Endothelial cell of umbilical vein (primary cell): ENCODE data around the gene NRARP. TPM values are rescaled to one million over a fixed set of nuclear protein-coding genes. Genes with fewer than 3 reads are reported as not detected.
A peak's percentile ranks its signal among the peaks of the same experiment; 100 is the strongest.

Experiments
- Bru-seq: library from RNA; stranded (reverse); fragments of 400-500 nt; gene quantifications from one replicate; lab custom pipeline; 2021; lab: Mats Ljungman, UMichigan
- BruChase-seq, 2 experiments: library from RNA; stranded (reverse); fragments of 400-500 nt; gene quantifications; one replicate each; lab custom pipeline; 2021; lab: Mats Ljungman, UMichigan
- BruUV-seq: library from RNA; stranded (reverse); fragments of 400-500 nt; replicated peaks from 2 replicates; lab custom pipeline; 2021; lab: Mats Ljungman, UMichigan
- CTCF ChIA-PET: fragments of 300-600, 350-600 bp; sonication (Branson Sonifier 250); formaldehyde crosslinking; loops from one replicate; lab custom pipeline; 2021; ENCODE audit warnings: antibody characterized with exemption, inconsistent platforms; lab: Charles Lee
- POLR2A ChIA-PET: fragments of 300-600, 350-600 bp; sonication (Branson Sonifier 250); formaldehyde crosslinking; loops from one replicate; lab custom pipeline; 2021; ENCODE audit warnings: antibody characterized with exemption, inconsistent platforms; lab: Charles Lee
- DNase-seq: peaks from one replicate; pipeline ENCODE4 v3.0.0-alpha.2; 2011; ENCODE audit warnings: low read depth, low spot score
- FAIRE-seq: peaks from 2 replicates; lab custom pipeline; 2011; peaks lifted over from hg19 to GRCh38; lab: Jason Lieb, UNC
- H2AFZ ChIP-seq: 2 replicates; pipeline ENCODE4 v1.6.0; 2012; ENCODE audit warnings: low read depth, low read length, control low read depth, inconsistent platforms
- H3K27ac ChIP-seq: 2 replicates; pipeline ENCODE4 v1.5.1; 2011; ENCODE audit warnings: low read depth, mild to moderate bottlenecking, control low read depth, low read length, moderate library complexity; ENCODE audit not compliant: insufficient read depth
- H3K27me3 ChIP-seq, 2 experiments: 2 replicates each; pipeline versions ENCODE4 v1.6.0 to v1.6.1; 2011; ENCODE audit warnings: low read length in 2 of 2, mixed read lengths in 1 of 2; ENCODE audit not compliant: control insufficient read depth in 2 of 2, insufficient read depth in 2 of 2
- H3K36me3 ChIP-seq, 2 experiments: 2 replicates in 1 of 2; 3 replicates in 1 of 2; pipeline ENCODE4 v1.5.1; 2011; ENCODE audit warnings: low read length in 2 of 2, mild to moderate bottlenecking in 1 of 2, moderate library complexity in 1 of 2; ENCODE audit not compliant: control insufficient read depth in 2 of 2, insufficient read depth in 2 of 2; ENCODE audit errors: extremely low read depth in 1 of 2
- H3K4me1 ChIP-seq: 3 replicates; pipeline ENCODE4 v1.5.1; 2011; ENCODE audit warnings: mild to moderate bottlenecking, low read length; ENCODE audit not compliant: control insufficient read depth, insufficient read depth; ENCODE audit errors: extremely low read depth
- H3K4me2 ChIP-seq: 2 replicates; pipeline ENCODE4 v1.6.1; 2011; ENCODE audit warnings: low read length, control low read depth, mixed read lengths; ENCODE audit not compliant: insufficient read depth
- H3K4me3 ChIP-seq, 3 experiments: fragments of 200-600 bp in 1 of 3; sonication (generic), shearing (Covaris generic) in 1 of 3; replicated peaks in 1 of 3; 2 replicates each; pipeline ENCODE4 v1.5.1; 2011 to 2016; ENCODE audit warnings: control low read depth in 3 of 3, low read length in 3 of 3, mild to moderate bottlenecking in 2 of 3, inconsistent platforms in 1 of 3, low read depth in 1 of 3, moderate library complexity in 1 of 3; ENCODE audit not compliant: insufficient read depth in 1 of 3
- H3K79me2 ChIP-seq: 2 replicates; pipeline ENCODE4 v1.6.0; 2012; ENCODE audit warnings: low read length, inconsistent platforms; ENCODE audit not compliant: control insufficient read depth, insufficient read depth
- H3K9ac ChIP-seq: replicated peaks from 2 replicates; pipeline ENCODE3; 2011; ENCODE audit warnings: low read length, control low read depth; ENCODE audit not compliant: insufficient read depth; ENCODE audit errors: extremely low read depth
- H3K9me1 ChIP-seq: replicated peaks from 3 replicates; pipeline ENCODE4 v1.6.0; 2011; ENCODE audit warnings: mild to moderate bottlenecking, low read length; ENCODE audit not compliant: control insufficient read depth, insufficient read depth; ENCODE audit errors: extremely low read depth
- H3K9me3 ChIP-seq: replicated peaks from 2 replicates; pipeline ENCODE4 v1.5.1; 2012; ENCODE audit warnings: low read length, inconsistent platforms; ENCODE audit not compliant: control insufficient read depth, insufficient read depth
- H4K20me1 ChIP-seq: replicated peaks from 2 replicates; pipeline ENCODE3; 2011; ENCODE audit warnings: mild to moderate bottlenecking, low read length; ENCODE audit not compliant: control insufficient read depth, insufficient read depth; ENCODE audit errors: extremely low read depth
- JUN ChIP-seq: IDR thresholded peaks from 2 replicates; pipeline ENCODE4 v1.6.1; 2011; ENCODE audit warnings: borderline replicate concordance, low read depth; ENCODE audit not compliant: insufficient read length, insufficient read depth
- MYC ChIP-seq: IDR thresholded peaks from one replicate; pipeline ENCODE4 v1.6.1; 2011; ENCODE audit warnings: mild to moderate bottlenecking, low read depth, low read length
- POLR2A ChIP-seq: IDR thresholded peaks from 2 replicates; pipeline ENCODE4 v1.6.1; 2012; ENCODE audit warnings: low read depth, mild to moderate bottlenecking, control low read depth, low read length
- POLR2AphosphoS5 ChIP-seq: IDR thresholded peaks from 2 replicates; pipeline ENCODE4 v1.6.1; 2012; ENCODE audit warnings: low read depth, mild to moderate bottlenecking, control low read depth, low read length, moderate library complexity; ENCODE audit not compliant: insufficient read depth
- dilution Hi-C: fragments of 300-500 bp; cut with MboI; formaldehyde crosslinking; loops from one replicate; pipeline ENCODE4 v1.15.0; 2019; ENCODE audit warnings: low sequenced_read_pairs; ENCODE audit not compliant: extremely low pct_ligation_motif_present
- intact Hi-C: fragments of 100-400 bp; cut with micrococcal nuclease; formaldehyde crosslinking; loops from one replicate; pipeline ENCODE4 v1.10.0; 2022
- long read RNA-seq: library from polyadenylated mRNA; stranded (forward); transcript quantifications from one replicate; pipeline ENCODE4 v2.0.0, GENCODE V29; 2021
- polyA minus RNA-seq, 3 experiments: library from RNA; depleted of rRNA, polyadenylated mRNA; stranded (reverse); fragments of >200 nt; gene quantifications; 1 replicate in 1 of 3; 2 replicates in 2 of 3; pipeline ENCODE4 v1.2.3, GENCODE V29; 2011
- polyA plus RNA-seq, 4 experiments: library from polyadenylated mRNA; depleted of rRNA in 3 of 4; stranded (reverse) in 3 of 4; unstranded in 1 of 4; fragments of >200 nt; gene quantifications; 2 replicates each; pipeline versions ENCODE4 v1.2.1 to v1.2.3, GENCODE V29; 2011 to 2012; ENCODE audit warnings: missing spikeins in 1 of 4
- total RNA-seq: library from RNA; stranded (reverse); gene quantifications from 2 replicates; pipeline ENCODE4 v1.2.3, GENCODE V29; 2021

Gene NRARP, protein sequence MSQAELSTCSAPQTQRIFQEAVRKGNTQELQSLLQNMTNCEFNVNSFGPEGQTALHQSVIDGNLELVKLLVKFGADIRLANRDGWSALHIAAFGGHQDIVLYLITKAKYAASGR
- 50.0 and 61.0 TPM in 2 replicates for total RNA-seq
- polyA plus RNA-seq: 54.0 and 72.9 TPM in 2 replicates
- 30.9 and 40.4 TPM in 2 replicates for polyA plus RNA-seq (2011; cell fraction: cytosol; rRNA removed)
- 53.9 and 60.9 TPM in 2 replicates for polyA plus RNA-seq (2011; cell fraction: nucleus; rRNA removed)
- 19.3 and 25.5 TPM in 2 replicates for polyA plus RNA-seq (2012)
- 16.6 and 27.9 TPM in 2 replicates for polyA minus RNA-seq
- polyA minus RNA-seq (2011; cell fraction: cytosol; rRNA and poly(A)+ RNA removed): 5.5 TPM
- polyA minus RNA-seq (2011; cell fraction: nucleus; rRNA and poly(A)+ RNA removed): 54.7 and 119 TPM in 2 replicates
- Bru-seq, nascent RNA: percentile 65 among the genes with signal in this experiment
- percentile 73 among the genes with signal in this experiment for BruChase-seq, experiment 1, labeled RNA remaining after a 6-hour chase
- BruChase-seq, experiment 2, labeled RNA remaining after a 2-hour chase: percentile 95 among the genes with signal in this experiment
- long read RNA-seq, transcript NRARP-201 (1 exons, 1,770 nt): major isoform, 184 of 184 reads
- long read RNA-seq, partial matches to known transcripts: 0 of 184 reads
- long read RNA-seq, other reads (novel, unspliced or antisense): 0 of 184 reads

DNA sequence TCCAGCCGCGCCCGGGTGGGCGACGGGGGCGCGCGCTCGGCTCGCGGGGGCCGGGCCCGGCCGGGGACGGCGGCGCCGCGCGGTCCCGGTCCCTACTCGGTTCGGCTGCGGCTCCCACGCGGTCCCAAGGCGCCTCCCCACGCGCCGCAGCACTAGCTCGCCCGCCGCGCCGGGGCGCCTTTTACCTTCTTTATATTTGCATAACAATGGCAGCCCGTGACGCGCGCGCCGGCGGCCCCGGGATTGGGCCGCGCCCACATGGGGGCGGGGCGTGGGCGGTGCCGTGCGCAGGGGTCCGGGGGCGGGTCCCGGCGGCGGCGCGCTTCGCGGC lies at the start of gene NRARP:
Gene NRARP, minus strand, starts transcription at position 154 of the 331 bp plus-strand sequence. CDS start 343 bp downstream, outside the sequence.
- CTCF ChIA-PET: interaction anchor here (0.6 to 3.1 kb wide), 36 partner anchors 8 to 250 kb away, joined by 3 to 36 read pairs (median 4); partner anchors contain the start of genes EXD3, MRPL41, NOXA1 and TOR4A
- peak within 1 kb of the TSS; percentile 65 for H3K9ac ChIP-seq

More for the DNA sequence above, at the start of gene NRARP:
- dilution Hi-C loops (no loop called here), intact Hi-C loops (loop anchor here (1.0 kb wide), 1 partner anchor 105 kb away; no protein-coding TSS in a partner anchor)
- Histone ChIP-seq H4K20me1 (no peaks in the 10 kb centered on the region), H3K79me2 (peaks cover 26% of the 10 kb centered on the region), H3K4me3 (peak within 1 kb of the TSS; percentile 61 to 83 (median 70)), H2AFZ (peak within 1 kb of the TSS; percentile 26), H3K36me3 (no peaks in the 10 kb centered on the region), H3K27ac (peak within 1 kb of the TSS; percentile 93), H3K9me1 (no peaks in the 10 kb centered on the region), H3K4me2 (peak within 1 kb of the TSS; percentile 40), H3K27me3 (no peaks in the 10 kb centered on the region), H3K4me1 (peaks cover 67% of the 10 kb centered on the region), H3K9me3 (no peaks in the 10 kb centered on the region)
- POLR2A ChIA-PET: interaction anchor here (0.6 to 1.9 kb wide), 10 partner anchors 14 to 145 kb away, joined by 3 to 7 read pairs (median 4); partner anchors contain the start of genes EXD3 and NOXA1
- TF ChIP-seq POLR2AphosphoS5 (peak; percentile 95), POLR2A (peak; percentile 97), MYC (no peak), JUN (no peak)
- no TSS peak for BruUV-seq
- DNase-seq: peak; percentile 82
- FAIRE-seq: peak; percentile 81
